Fibroblast of lung (primary cell): ENCODE results near the gene TMEM121B.

ENCODE experiments used
- EZH2 ChIP-seq: IDR thresholded peaks from 2 replicates; pipeline ENCODE4 v1.5.1; 2012; ENCODE audit warnings: low read length, control low read depth, mild to moderate bottlenecking; ENCODE audit errors: missing control alignments
- TF ChIP-seq, protein P1 (sequence below), 2 donors: IDR thresholded peaks in 1 of 2; conservative IDR thresholded peaks in 1 of 2; 1 replicate in 1 of 2; 2 replicates in 1 of 2; pipeline ENCODE4 v1.5.1; 2011 to 2012; ENCODE audit warnings: low read length in 2 of 2, control low read depth in 1 of 2, inconsistent platforms in 1 of 2, low read depth in 1 of 2, mild to moderate bottlenecking in 1 of 2

DNA sequence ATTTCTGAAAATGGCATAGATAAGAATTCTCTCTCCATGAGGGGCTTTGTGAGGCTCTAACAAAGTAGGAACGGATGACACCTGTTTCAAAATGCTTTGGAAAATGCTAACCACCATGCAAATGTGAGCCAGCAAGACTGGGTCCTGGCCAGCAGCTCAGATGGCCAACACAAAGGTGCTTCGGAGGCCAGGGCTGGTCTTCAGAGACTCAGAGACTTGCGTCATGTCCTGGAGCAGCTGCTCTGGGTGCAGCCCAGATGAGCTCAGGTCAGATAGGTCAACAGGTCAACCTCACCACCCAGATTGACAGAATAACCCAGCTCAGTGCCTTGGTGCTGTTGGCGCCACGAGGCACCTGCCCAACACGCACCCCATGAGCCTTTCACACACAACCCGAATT, 12.0 kb upstream of the TMEM121B start:
- TF ChIP-seq, protein P1, sequence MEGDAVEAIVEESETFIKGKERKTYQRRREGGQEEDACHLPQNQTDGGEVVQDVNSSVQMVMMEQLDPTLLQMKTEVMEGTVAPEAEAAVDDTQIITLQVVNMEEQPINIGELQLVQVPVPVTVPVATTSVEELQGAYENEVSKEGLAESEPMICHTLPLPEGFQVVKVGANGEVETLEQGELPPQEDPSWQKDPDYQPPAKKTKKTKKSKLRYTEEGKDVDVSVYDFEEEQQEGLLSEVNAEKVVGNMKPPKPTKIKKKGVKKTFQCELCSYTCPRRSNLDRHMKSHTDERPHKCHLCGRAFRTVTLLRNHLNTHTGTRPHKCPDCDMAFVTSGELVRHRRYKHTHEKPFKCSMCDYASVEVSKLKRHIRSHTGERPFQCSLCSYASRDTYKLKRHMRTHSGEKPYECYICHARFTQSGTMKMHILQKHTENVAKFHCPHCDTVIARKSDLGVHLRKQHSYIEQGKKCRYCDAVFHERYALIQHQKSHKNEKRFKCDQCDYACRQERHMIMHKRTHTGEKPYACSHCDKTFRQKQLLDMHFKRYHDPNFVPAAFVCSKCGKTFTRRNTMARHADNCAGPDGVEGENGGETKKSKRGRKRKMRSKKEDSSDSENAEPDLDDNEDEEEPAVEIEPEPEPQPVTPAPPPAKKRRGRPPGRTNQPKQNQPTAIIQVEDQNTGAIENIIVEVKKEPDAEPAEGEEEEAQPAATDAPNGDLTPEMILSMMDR (conservative IDR thresholded peaks at IDR 0.05 in 1 of 2, IDR thresholded peaks at IDR 0.05 in 1 of 2; ENCODE audit: low read depth in 1 of 2, low read length in 2 of 2): no peak
- TF ChIP-seq EZH2: no peak
